HG02943 (cell line): Measurements from ENCODE around the gene AAR2.

ENCODE experiments used
- ATAC-seq: cut with Tn5 transposase; IDR thresholded peaks from one replicate; pipeline ENCODE4 v1.9.1; 2021; ENCODE audit warnings: mild to moderate bottlenecking, low read depth, moderate library complexity; ENCODE audit not compliant: unreplicated experiment

AAR2 gene

DNA sequence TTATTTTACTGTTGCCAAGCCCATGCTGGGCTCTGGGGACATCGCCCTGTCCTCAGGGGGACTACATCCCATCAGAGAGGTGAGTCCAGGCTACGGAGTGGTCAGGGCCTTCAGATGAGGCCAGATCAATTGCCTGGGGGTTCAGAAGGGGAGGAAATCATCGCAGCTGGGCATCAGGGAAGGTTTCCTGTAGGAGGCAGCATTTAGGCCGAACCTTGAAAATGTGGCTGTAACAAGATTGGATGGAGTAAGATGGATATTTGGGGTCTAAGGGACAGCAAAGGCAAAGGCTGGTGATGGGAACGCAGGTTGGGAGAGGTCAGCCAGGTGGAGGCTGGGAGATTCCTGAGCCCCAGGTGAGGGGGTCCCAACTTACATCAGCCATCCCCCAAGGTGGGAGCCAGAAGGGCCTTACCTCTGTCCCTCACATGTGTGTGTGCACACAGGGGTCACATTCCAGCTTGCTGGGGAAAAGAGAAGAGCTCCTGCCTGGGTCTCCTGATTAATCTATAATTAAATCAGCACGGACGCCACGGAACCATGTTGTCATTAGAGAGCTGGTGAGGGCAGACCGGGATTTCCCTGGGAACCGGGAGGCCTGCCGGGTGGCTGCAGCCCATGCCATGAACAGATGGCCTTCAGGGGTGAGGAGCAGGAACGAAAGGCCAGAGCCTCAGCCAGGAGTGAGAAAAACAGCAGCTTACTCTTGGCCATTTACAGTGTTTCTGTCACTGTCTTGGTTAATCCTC lies 39.3 kb downstream of the AAR2 start:
- no peak for ATAC-seq

DNA sequence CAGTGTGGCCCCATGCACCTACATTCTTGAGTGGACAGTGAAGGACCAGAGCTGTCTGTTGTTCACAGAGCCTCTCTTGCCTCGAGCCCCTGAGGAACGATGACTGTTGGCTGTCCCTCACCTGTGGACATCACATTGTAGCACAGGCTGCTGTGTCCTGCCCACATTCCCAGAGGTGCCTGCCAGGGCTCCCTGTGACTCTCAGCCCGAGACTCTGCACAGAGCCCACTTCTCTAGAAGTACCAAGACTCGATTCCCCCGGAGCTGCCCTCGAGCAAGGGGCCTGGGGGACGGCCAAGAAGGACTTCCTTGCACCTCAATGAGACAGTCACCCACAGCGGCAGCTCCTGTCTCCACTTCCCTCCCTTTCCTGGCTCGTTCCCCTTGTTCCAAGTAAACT lies 41.3 kb downstream of the AAR2 start:
- ATAC-seq: no peak

DNA sequence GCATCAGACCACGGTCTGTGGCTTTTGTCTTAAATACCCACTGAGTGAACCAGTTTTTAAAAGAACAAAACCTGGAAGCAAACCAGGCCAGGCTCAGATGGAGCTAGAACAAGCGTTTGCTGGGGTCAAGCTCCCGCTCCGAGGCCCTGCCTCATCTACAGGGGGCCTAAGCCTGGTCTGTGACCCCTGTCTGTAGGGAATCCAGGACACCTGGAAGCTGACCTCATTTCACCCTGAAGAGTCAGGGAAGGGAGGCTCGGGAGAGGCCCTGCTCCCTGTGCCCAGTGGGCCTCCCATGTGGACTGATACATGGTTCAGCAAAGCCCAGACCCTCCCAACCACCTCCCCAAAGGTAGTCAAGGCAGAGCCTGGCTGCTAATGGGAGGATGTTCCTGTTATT lies 43.1 kb downstream of the AAR2 start:
- ATAC-seq: no peak

DNA sequence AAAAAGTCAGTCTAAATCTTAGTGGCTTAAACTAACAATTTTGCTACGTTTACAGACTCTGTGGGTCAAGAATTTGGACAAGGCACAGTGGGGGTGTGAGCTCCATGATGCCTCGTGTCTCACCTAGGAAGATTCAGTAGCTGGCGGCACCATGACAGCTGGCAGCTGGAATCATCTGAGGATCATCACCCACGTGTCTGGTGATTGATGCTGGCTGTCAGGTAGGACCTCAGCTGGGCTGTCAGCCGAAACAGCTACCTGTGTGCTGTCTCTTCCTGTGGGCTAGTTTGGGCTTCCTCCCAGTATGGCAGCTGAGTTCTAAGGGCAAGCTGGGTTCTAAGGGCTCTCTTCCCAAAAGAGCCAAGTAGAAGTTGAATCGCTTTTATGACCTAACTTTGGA lies 43.5 kb downstream of the AAR2 start:
- no peak for ATAC-seq

DNA sequence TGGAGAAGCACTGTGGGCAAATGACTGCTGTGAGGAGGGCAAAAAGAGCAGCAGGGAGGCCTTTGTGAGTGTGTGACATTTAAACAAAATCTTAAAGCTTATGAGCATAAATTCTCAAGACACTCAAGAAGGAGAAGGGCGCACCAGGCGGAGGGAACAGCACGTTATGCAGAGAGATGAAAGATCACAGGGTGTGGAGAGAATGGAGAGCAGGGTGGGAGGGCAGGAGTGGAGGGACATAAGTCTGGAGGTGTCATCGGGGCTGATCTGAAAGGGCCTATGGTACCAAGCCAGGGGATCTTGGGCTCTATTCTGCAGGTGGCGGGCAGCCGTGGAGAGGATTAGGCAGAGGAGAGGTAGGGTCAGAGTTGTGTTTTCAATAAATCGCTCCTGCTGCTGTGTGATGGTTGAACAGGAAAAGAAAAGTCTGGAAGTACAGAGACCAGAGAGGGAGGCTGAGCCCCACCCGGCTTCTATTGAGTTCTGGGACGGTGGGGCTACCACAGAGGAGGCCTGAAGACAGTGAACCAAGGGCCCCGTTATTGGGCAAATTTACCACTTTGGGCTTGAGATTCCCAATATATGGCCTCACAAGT lies 45.6 kb downstream of the AAR2 start:
- ATAC-seq: no peak

DNA sequence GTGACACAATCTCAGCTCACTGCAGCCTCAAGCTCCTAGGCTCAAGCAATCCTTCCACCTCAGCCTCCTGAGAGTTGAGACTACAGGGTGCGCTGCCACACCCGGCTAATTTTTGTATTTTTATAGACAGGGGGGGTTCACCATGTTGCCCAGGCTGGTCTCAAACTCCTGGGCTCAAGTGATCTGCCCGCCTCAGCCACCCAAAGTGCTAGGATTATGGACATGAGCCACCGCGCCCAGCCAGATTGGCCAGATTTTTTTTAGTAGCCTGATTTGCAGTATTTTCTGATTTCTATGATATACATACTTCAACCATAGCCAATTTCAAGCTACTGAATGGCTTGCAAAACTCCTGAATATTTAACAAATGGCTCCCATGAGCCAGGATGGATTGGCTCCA lies 48.5 kb downstream of the AAR2 start:
- ATAC-seq: no peak

DNA sequence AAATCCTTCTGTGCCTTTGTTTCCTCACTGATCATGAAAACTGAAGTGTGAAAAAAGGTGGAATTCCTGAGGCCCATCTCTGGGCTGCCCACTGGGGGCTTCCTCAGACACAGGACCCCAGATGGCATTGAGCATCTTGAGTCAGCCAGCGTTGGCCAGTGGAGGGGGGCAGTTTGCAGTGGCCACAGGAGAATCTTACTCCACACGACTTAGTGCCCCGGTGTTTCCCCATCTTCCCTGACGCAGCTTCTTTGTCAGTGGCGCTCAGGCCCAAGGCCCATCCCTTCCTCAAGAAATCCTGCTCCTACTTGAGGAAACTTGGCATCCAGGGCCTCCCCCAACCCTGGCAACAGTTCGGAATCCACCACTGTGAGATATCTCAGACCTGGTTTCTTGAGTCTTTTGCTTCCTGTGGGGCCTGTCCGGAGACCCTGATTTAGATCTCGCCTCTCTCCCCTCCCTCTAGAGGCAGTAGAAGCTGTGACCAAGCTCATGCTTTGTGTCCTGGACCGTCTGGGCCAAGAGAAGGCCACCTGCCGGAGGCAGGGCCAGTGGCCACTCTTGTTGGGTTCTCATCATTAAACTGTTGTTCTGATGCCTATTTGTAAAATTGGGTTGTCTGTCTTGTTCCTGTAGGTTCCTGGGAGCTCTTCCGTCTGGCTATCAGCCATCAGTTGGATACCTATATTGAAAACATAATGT lies 49.6 kb downstream of the AAR2 start:
- no peak for ATAC-seq

DNA sequence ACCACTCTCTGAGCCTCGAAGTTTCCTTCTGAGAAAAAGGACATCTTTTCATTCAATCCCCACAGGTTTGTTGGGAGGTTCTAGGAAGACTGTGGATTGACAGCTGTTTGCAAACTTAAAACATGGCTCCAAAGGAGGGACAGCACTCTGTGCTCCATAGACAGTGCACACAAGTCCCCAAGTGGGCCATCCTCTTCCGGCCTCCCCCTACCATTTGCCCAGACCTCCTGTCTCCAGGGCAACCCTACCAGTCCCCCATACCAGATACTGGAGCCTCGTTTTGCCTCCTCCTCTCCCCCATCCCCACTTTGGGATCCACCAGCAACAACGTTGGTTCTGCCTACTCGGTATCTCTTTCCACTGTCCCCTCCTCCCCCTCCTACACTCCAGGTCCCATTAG lies 61.4 kb downstream of the AAR2 start:
- ATAC-seq: no peak

DNA sequence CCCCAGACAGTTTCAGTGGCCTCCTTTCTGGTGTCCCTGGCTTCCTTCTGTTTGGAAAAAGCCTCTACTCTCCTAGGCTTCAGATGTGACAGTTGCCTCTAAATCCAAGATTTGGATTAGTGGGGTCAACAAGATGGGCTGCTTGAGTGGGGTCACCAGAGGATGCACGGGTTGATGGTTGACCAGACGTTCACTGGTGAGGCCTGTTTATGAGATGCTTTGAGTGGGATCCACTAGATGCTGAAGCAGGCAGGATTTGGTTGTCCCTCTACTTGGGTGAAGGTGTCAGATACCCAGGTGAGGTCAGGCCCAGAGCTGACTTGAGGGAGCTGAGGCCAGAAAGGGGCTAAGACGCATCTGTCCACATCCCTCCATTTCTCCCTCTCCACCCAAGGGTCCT lies 61.8 kb downstream of the AAR2 start:
- no peak for ATAC-seq

DNA sequence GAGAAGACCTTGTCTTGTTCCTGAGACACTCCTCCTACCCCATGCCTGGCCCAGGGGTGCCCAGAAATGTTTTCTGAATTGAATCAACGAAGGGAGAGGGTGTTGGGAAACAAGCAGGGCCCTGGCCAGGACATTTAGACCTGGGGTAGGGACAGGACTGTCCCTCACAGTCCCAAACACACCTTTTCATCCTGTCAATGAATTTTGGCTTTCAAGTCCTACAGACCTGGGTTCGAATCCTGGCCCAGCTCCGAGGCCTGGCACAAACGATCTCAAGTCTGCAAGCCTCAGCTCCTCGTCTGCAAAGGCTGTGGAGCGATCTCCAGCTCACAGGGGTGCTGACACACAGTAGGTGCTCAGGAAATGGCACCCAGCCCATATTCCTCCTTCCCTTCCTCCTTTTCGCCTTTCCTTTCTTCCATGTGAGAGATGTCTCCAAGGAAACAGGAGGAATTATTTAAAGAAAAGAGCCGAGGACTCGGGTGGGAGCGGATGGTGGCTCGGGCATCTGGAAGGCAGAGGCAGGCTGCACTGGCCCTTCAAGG lies 62.6 kb downstream of the AAR2 start:
- ATAC-seq: no peak

DNA sequence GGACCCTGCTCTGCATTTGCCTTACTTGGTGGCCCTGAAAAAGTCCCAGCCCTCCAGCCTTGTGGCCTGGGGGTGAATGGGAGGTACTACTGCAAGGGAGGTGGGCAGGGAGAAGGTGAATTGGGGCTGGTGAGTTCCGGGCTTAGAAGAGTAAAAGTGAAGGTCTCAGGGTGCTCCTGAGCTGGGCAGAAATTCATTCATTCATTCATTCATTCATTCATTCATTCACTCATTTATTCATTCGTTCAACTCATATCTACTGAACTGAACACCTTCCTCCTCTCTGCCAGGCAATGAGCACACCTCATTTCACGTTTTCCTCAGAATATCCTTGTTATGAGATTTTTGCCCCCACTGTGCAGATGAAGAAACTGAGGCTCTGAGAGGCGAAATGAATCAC lies 63.2 kb downstream of the AAR2 start:
- no peak for ATAC-seq

DNA sequence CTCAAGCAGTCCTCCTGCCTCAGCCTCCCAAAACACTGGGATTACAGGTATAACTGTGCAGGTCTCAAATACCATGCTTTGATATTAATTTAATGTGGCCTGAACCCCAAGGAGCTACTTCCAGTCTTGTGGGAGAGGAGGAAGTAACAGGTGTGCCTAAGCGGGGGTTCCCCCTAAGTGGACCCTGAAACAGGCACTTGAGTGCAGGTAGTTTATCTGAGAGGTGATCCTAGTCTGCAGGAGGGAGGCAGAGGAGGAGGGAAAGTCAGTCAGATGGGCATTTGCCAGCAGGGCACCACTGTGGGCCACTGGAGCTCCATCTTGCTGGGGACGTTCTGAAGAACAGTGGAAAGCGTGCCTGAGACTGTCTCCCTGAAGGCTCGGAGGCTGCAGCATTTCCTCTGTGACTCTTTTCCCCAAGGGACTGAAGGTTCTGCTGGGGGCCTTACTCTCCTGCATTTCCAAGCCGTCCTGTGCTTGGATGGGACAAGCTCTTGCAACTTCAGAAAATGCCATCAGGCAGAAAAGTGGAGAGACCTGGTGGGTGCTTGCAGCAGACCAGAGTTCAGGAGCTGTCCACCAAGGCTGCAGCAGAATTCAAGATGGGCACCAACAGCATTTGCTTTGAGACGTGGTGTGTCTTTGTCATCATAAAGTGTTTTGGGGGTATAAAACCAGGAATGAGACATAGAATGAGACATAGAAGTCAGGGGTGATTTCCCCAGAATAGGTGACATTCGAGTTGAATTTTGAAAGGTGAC lies 65.3 kb downstream of the AAR2 start:
- no peak for ATAC-seq

DNA sequence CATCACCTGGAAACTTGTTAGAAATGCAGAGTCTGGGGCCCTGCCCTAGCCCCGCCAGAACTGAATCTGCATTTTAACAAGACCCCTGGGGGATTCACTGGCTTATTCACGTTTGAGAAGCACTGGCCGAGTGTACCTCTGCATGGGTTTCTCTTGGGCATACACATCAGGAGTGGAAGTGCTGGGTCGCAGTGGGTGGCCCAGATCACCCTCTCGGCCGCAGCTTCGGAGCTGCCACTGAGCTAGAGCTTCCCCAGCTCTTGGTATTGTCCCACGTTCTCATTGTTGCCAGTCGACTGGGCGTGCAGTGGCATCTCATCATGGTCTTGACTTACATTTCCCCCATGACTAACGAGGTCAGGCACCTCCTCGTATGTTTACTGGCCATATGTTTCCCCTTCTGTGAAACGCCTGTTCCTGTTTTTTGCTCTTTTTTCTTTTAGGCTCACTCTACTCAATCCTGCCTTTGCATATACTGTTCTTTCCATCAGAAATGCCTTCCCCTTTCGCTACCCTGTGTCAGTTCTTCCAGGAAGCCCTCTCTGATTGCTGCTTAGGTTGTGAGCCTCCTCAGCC lies 66.8 kb downstream of the AAR2 start:
- no peak for ATAC-seq

DNA sequence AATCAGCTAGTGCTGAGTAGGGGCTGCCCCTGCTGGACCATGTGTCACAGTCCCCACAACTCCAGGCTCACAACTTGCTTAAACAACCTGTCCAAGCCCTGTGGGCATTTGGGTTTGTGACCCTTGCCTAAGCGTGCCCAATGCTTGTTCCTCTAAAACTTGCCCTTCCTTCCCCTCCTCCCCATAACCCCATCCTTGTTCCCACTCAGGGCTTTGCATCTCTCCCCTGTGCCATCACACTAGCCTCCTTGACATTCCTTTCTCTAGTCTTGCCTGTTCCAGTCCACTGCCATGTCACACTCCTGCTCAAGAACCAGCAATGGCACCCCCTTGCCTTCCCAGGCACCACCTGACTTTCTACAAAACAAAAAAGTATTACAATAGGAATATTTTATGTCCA lies 67.6 kb downstream of the AAR2 start:
- no peak for ATAC-seq

DNA sequence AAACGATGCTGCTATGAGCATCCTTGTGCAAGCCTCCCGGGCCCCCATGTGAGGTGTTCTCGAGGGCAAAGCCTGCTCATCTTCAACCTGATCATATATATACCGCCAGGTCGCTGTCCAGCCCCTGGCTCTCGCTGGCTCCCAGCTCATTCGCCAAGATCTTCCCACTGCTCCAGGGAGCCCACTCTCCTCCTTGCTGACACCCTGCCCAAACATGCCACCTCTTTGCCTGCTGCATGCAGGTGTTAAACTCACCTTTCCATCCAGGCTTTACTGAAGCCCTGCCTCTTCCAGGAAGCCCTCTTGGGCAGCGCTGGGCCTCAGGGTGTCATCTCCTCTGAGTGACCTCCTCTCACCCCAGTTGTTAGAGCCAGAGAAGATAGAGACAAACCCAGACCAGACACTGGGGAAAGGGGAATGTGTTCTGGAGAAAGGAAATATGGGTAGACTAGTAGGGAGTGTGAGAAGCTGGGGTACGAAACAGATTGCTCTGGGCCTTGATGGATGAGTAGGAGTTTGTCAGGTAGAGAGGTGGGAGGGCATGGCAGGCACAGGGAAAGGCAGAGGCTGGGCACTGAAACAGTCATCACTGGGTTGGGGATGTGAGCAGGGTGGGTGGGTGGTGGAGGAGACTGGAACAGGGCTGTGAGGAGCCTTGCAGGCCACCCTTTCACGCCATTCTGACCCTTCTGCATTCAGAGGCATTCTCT lies 68.7 kb downstream of the AAR2 start:
- no peak for ATAC-seq

DNA sequence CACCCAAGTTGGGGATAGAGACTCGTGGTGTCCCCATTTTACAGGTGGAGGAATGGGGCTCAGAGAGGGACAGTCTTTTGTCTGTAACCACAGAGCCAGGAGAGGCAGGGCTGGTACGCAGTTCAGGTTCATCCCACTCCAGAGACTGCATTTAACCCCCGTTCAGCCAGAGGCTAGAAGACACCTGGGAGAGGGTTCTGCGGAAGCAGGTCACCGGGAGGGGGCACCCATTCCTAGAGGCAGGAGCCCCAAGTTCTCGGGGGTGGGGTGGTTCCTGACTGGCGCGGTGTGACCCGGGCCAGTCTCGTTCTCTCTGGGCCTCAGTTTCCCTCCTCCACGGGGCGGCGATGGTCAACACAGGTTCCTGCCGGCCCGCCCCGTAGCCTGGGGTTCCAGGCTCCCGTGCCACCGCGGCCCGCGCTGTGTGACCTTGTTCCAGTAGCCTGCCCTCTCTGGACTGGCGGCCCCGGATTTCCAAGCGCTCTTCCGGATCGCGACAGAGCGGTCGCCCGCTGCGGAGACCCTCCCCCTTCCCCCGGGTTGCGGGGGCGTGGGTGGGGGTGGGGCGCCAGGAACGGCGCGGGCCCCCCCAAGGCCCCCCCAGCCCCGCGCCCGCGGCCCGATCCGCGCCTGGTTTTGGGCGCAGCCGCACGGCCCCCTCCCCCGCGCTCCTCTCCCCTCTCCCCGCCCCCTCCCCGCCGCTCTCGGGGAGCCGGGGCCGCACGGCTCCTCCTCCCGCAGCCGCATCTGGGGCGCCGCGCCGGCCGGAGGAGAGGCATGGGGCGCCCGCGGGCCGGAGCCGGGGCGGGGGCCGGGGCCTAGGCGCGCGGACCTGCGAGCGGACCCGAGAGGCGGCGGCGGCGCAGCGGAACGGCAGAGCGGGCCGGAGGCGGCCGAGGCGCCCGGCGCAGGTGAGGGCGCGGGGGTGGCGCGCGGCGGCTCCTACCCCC lies 69.6 kb downstream of the AAR2 start, which contains the start of gene DLGAP4:
Gene DLGAP4, plus strand, starts transcription at position 738 of the 950 bp plus-strand sequence. CDS start 125,379 bp downstream, outside the sequence.
- no peak for ATAC-seq
